Esophagus muscularis mucosa (tissue), 4 donors: ENCODE data around the gene ATP1B1. TPM values are rescaled to one million over a fixed set of nuclear protein-coding genes. Genes with fewer than 3 reads are reported as not detected.

Experiments used
- DNase-seq: peaks from one replicate; pipeline ENCODE4 v3.0.0-alpha.2; 2017; ENCODE audit errors: extremely low spot score
- H3K27ac ChIP-seq, 4 donors: fragments of 200-600 bp; sonication (generic); replicated peaks in 1 of 4; 1 replicate in 3 of 4; 2 replicates in 1 of 4; pipeline ENCODE4 v1.5.1; 2016 to 2019; ENCODE audit warnings: mild to moderate bottlenecking in 1 of 4
- H3K27me3 ChIP-seq, 4 donors: fragments of 200-600 bp; sonication (generic); one replicate each; pipeline versions ENCODE4 v1.5.1 to v1.6.0; 2016 to 2019
- H3K36me3 ChIP-seq, 4 donors: fragments of 200-600 bp; sonication (generic); one replicate each; pipeline ENCODE4 v1.5.1; 2016 to 2019
- H3K4me1 ChIP-seq, 4 donors: fragments of 200-600 bp; sonication (generic); one replicate each; pipeline ENCODE4 v1.5.1; 2016 to 2019
- H3K4me3 ChIP-seq, 4 donors: fragments of 200-600 bp; sonication (generic); 1 replicate in 2 of 4; 2 replicates in 2 of 4; pipeline ENCODE4 v1.5.1; 2016 to 2019; ENCODE audit warnings: mild to moderate bottlenecking in 4 of 4, moderate library complexity in 1 of 4
- H3K9me3 ChIP-seq, 4 donors: fragments of 200-600 bp; sonication (generic); 1 replicate in 3 of 4; 2 replicates in 1 of 4; pipeline ENCODE4 v1.5.1; 2016 to 2019
- CTCF ChIP-seq, 3 experiments: fragments of 200-600 bp in 2 of 3; fragments of 450-650 bp in 1 of 3; sonication (generic) in 2 of 3; IDR thresholded peaks; one replicate each; pipeline ENCODE4 v1.5.1; 2017 to 2019; ENCODE audit warnings: antibody characterized with exemption in 3 of 3, mild to moderate bottlenecking in 2 of 3, moderate library complexity in 1 of 3
- EP300 ChIP-seq: sonication (generic); formaldehyde crosslinking; IDR thresholded peaks from one replicate; pipeline ENCODE4 v1.6.1; 2017; ENCODE audit warnings: antibody characterized with exemption
- POLR2A ChIP-seq: fragments of 450-650 bp; IDR thresholded peaks from one replicate; pipeline ENCODE4 v1.6.1; 2017; ENCODE audit warnings: antibody characterized with exemption, moderate library complexity, mild to moderate bottlenecking, low read depth
- POLR2AphosphoS5 ChIP-seq, 2 donors: sonication (generic); formaldehyde crosslinking; IDR thresholded peaks; one replicate each; pipeline ENCODE4 v1.6.1; 2017; ENCODE audit warnings: antibody characterized with exemption in 2 of 2
- WGBS: methylation state at CpG from one replicate; pipeline ENCODE4 v1.1.5; 2018; 5-methylcytosine and 5-hydroxymethylcytosine counted together
- intact Hi-C: fragments of 100-400 bp; cut with DNase I; formaldehyde crosslinking; loops from one replicate; pipeline ENCODE4 v1.15.1; 2023
- total RNA-seq, 4 donors: library from RNA; depleted of rRNA; stranded (reverse); fragments of >200 nt; gene quantifications; one replicate each; pipeline versions ENCODE4 v1.1.0 to v1.2.1, GENCODE V29; 2016

ATP1B1 gene
- total RNA-seq, 4 donors from 2014 or later, result 69.4 to 88.6 (median 78.3) TPM

- Histone ChIP-seq H3K4me1 (peaks cover 42 to 75% (median 74%) of the 10 kb centered on the region in 4 donors), H3K9me3 (no peaks in the 10 kb centered on the region), H3K4me3 (peak overlapping the region; percentile 68 to 98 (median 93)), H3K36me3 (peaks cover 4 to 15% (median 10%) of the 10 kb centered on the region in 4 donors), H3K27ac (peak overlapping the region; percentile 90 to 98 (median 96)), H3K27me3 (no peaks in the 10 kb centered on the region)
- TF ChIP-seq CTCF (IDR thresholded peaks at IDR 0.05) (no peak), POLR2AphosphoS5 (IDR thresholded peaks at IDR 0.05) (peak; percentile 81 to 88), EP300 (no peak)
- intact Hi-C loops, result loop anchor here (5.0 to 10.0 kb wide), 4 partner anchors 377 to 763 kb away; partner anchors contain the start of gene SLC19A2
- no peak for DNase-seq
- WGBS, result 15% methylated on average over 9 of the region's 9 CpGs
These were observed 1.2 kb downstream of the ATP1B1 start for GRCh38 chr1:169107603-169108208.

- TF ChIP-seq POLR2A (no peak), POLR2AphosphoS5 (IDR thresholded peaks at IDR 0.05) (no peak), EP300 (no peak), CTCF (IDR thresholded peaks at IDR 0.05) (no peak)
- Histone ChIP-seq H3K27me3 (no peaks in the 10 kb centered on the region), H3K9me3 (no peaks in the 10 kb centered on the region), H3K36me3 (peaks cover 4 to 21% (median 13%) of the 10 kb centered on the region in 4 donors), H3K27ac (peak overlapping the region; percentile 90 to 98 (median 96)), H3K4me1 (peaks cover 39 to 75% (median 74%) of the 10 kb centered on the region in 4 donors), H3K4me3 (peak overlapping the region; percentile 68 to 98 (median 93))
- DNase-seq, result no peak
- WGBS, result 53% methylated on average over 2 of the region's 2 CpGs
- intact Hi-C loops, result loop anchor here (5.0 to 10.0 kb wide), 4 partner anchors 377 to 763 kb away; partner anchors contain the start of gene SLC19A2
These were observed 1.7 kb downstream of the ATP1B1 start for GRCh38 chr1:169108223-169108622.

GRCh38 chr1:169108863-169109560 lies 2.5 kb downstream of the ATP1B1 start:
- 21% methylated on average over 10 of the region's 10 CpGs for WGBS
- Histone ChIP-seq H3K36me3 (peaks cover 4 to 25% (median 17%) of the 10 kb centered on the region in 4 donors), H3K27me3 (no peaks in the 10 kb centered on the region), H3K4me3 (peak overlapping the region; percentile 68 to 98 (median 93)), H3K27ac (peak overlapping the region; percentile 90 to 98 (median 96)), H3K9me3 (no peaks in the 10 kb centered on the region), H3K4me1 (peaks cover 42 to 79% (median 75%) of the 10 kb centered on the region in 4 donors)
- no peak for DNase-seq
- intact Hi-C loops, result loop anchor here (5.0 to 10.0 kb wide), 4 partner anchors 376 to 764 kb away; partner anchors contain the start of gene SLC19A2
- TF ChIP-seq CTCF (IDR thresholded peaks at IDR 0.05) (peak; percentile 32 to 36 (median 35)), EP300 (no peak), POLR2AphosphoS5 (IDR thresholded peaks at IDR 0.05) (peak in 1 of 2 donors; percentile 41), POLR2A (no peak)

GRCh38 chr1:169109561-169110134 lies 3.2 kb downstream of the ATP1B1 start:
- peak overlapping the region; percentile 90 to 98 (median 96) for H3K27ac ChIP-seq
- peaks cover 4 to 31% (median 19%) of the 10 kb centered on the region in 4 donors for H3K36me3 ChIP-seq
- H3K9me3 ChIP-seq, result no peaks in the 10 kb centered on the region
- intact Hi-C loops, result loop anchor here (5.0 to 10.0 kb wide), 4 partner anchors 375 to 765 kb away; partner anchors contain the start of gene SLC19A2
- DNase-seq, result no peak
- no peak for TF ChIP-seq EP300
- TF ChIP-seq POLR2AphosphoS5 (IDR thresholded peaks at IDR 0.05), result peak; percentile 79 to 91
- no peak for TF ChIP-seq POLR2A
- TF ChIP-seq CTCF (IDR thresholded peaks at IDR 0.05), result no peak
- H3K4me3 ChIP-seq, result peak overlapping the region; percentile 68 to 98 (median 93)
- no peaks in the 10 kb centered on the region for H3K27me3 ChIP-seq
- WGBS, result 33% methylated on average over 8 of the region's 8 CpGs
- H3K4me1 ChIP-seq, result peaks cover 46 to 85% (median 81%) of the 10 kb centered on the region in 4 donors
